ENCODE results near the gene LCT. TPM values are rescaled to one million over a fixed set of nuclear protein-coding genes. Genes with fewer than 3 reads are reported as not detected.

The LCT gene
- total and polyA plus RNA-seq, 2 experiments from 2014 or later, result not detected

DNA sequence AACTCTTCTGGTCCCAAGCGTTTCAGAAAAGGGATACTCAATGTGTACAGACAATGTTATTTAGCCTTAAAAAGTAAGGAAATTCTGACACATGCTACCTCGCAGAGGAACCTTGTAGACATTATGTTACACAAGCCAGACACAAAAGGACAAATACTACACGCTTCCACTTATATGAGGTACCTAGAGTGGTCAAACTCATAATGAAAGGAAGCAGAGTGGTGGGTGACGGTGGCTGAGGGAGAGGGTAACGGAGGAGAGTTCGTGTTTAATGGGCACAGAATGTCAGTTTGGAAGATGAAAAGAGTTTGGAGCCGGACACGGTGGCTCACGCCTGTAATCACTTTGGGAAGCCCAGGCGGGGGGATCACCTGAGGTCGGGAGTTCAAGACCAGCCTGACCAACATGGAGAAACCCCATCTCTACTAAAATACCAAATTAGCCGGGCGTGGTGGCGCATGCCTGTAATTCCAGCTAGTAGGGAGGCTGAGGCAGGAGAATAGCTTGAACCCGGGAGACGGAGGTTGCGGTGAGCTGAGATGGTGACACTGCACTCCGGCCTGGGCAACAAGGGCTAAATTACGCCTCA lies 37.9 kb upstream of the LCT start:
- H3K79me2 ChIP-seq (replicated peaks; ENCODE audit: insufficient read depth), result peaks cover 51% of the 10 kb centered on the region
- no peaks in the 10 kb centered on the region for H3K27me3 ChIP-seq (ENCODE audit: insufficient read depth)
- H3K9me3 Mint-ChIP-seq, result no peaks in the 10 kb centered on the region; the same call in 1 of the 3 replicates
- no peak overlapping the region for H2AFZ ChIP-seq
- H3K4me3 Mint-ChIP-seq, result peak overlapping the region; percentile 92
- TF ChIP-seq, protein P1, sequence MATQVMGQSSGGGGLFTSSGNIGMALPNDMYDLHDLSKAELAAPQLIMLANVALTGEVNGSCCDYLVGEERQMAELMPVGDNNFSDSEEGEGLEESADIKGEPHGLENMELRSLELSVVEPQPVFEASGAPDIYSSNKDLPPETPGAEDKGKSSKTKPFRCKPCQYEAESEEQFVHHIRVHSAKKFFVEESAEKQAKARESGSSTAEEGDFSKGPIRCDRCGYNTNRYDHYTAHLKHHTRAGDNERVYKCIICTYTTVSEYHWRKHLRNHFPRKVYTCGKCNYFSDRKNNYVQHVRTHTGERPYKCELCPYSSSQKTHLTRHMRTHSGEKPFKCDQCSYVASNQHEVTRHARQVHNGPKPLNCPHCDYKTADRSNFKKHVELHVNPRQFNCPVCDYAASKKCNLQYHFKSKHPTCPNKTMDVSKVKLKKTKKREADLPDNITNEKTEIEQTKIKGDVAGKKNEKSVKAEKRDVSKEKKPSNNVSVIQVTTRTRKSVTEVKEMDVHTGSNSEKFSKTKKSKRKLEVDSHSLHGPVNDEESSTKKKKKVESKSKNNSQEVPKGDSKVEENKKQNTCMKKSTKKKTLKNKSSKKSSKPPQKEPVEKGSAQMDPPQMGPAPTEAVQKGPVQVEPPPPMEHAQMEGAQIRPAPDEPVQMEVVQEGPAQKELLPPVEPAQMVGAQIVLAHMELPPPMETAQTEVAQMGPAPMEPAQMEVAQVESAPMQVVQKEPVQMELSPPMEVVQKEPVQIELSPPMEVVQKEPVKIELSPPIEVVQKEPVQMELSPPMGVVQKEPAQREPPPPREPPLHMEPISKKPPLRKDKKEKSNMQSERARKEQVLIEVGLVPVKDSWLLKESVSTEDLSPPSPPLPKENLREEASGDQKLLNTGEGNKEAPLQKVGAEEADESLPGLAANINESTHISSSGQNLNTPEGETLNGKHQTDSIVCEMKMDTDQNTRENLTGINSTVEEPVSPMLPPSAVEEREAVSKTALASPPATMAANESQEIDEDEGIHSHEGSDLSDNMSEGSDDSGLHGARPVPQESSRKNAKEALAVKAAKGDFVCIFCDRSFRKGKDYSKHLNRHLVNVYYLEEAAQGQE (IDR thresholded peaks at IDR 0.05; ENCODE audit: unreplicated experiment), result no peak
- TF ChIP-seq, protein P2, sequence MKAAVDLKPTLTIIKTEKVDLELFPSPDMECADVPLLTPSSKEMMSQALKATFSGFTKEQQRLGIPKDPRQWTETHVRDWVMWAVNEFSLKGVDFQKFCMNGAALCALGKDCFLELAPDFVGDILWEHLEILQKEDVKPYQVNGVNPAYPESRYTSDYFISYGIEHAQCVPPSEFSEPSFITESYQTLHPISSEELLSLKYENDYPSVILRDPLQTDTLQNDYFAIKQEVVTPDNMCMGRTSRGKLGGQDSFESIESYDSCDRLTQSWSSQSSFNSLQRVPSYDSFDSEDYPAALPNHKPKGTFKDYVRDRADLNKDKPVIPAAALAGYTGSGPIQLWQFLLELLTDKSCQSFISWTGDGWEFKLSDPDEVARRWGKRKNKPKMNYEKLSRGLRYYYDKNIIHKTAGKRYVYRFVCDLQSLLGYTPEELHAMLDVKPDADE (IDR thresholded peaks at IDR 0.05), result no peak
- TF ChIP-seq ZNF331 (CRISPR knock-in tag; IDR thresholded peaks at IDR 0.05; ENCODE audit: low read depth) (no peak), POLR2AphosphoS5 (IDR thresholded peaks at IDR 0.05; ENCODE audit: low read depth) (no peak), EZH2phosphoT487 (IDR thresholded peaks at IDR 0.05; ENCODE audit: unreplicated experiment) (no peak), JUNB (IDR thresholded peaks at IDR 0.05; ENCODE audit: unreplicated experiment) (no peak), NANOG (IDR thresholded peaks at IDR 0.05; ENCODE audit: borderline replicate concordance) (no peak), EZH2 (IDR thresholded peaks at IDR 0.05; ENCODE audit: low read depth, unreplicated experiment) (no peak), STAT1 (IDR thresholded peaks at IDR 0.05; ENCODE audit: unreplicated experiment) (no peak), CREB1 (CRISPR knock-in tag; IDR thresholded peaks at IDR 0.05; ENCODE audit: low read depth) (no peak), ZNF114 (CRISPR knock-in tag; IDR thresholded peaks at IDR 0.05) (no peak)
- TF ChIP-seq, protein P3, sequence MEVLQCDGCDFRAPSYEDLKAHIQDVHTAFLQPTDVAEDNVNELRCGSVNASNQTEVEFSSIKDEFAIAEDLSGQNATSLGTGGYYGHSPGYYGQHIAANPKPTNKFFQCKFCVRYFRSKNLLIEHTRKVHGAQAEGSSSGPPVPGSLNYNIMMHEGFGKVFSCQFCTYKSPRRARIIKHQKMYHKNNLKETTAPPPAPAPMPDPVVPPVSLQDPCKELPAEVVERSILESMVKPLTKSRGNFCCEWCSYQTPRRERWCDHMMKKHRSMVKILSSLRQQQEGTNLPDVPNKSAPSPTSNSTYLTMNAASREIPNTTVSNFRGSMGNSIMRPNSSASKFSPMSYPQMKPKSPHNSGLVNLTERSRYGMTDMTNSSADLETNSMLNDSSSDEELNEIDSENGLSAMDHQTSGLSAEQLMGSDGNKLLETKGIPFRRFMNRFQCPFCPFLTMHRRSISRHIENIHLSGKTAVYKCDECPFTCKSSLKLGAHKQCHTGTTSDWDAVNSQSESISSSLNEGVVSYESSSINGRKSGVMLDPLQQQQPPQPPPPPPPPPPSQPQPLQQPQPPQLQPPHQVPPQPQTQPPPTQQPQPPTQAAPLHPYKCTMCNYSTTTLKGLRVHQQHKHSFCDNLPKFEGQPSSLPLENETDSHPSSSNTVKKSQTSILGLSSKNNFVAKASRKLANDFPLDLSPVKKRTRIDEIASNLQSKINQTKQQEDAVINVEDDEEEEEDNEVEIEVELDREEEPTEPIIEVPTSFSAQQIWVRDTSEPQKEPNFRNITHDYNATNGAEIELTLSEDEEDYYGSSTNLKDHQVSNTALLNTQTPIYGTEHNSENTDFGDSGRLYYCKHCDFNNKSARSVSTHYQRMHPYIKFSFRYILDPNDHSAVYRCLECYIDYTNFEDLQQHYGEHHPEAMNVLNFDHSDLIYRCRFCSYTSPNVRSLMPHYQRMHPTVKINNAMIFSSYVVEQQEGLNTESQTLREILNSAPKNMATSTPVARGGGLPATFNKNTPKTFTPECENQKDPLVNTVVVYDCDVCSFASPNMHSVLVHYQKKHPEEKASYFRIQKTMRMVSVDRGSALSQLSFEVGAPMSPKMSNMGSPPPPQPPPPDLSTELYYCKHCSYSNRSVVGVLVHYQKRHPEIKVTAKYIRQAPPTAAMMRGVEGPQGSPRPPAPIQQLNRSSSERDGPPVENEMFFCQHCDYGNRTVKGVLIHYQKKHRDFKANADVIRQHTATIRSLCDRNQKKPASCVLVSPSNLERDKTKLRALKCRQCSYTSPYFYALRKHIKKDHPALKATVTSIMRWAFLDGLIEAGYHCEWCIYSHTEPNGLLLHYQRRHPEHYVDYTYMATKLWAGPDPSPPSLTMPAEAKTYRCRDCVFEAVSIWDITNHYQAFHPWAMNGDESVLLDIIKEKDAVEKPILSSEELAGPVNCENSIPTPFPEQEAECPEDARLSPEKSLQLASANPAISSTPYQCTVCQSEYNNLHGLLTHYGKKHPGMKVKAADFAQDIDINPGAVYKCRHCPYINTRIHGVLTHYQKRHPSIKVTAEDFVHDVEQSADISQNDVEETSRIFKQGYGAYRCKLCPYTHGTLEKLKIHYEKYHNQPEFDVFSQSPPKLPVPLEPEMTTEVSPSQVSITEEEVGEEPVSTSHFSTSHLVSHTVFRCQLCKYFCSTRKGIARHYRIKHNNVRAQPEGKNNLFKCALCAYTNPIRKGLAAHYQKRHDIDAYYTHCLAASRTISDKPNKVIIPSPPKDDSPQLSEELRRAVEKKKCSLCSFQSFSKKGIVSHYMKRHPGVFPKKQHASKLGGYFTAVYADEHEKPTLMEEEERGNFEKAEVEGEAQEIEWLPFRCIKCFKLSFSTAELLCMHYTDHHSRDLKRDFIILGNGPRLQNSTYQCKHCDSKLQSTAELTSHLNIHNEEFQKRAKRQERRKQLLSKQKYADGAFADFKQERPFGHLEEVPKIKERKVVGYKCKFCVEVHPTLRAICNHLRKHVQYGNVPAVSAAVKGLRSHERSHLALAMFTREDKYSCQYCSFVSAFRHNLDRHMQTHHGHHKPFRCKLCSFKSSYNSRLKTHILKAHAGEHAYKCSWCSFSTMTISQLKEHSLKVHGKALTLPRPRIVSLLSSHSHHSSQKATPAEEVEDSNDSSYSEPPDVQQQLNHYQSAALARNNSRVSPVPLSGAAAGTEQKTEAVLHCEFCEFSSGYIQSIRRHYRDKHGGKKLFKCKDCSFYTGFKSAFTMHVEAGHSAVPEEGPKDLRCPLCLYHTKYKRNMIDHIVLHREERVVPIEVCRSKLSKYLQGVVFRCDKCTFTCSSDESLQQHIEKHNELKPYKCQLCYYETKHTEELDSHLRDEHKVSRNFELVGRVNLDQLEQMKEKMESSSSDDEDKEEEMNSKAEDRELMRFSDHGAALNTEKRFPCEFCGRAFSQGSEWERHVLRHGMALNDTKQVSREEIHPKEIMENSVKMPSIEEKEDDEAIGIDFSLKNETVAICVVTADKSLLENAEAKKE (CRISPR knock-in tag; IDR thresholded peaks at IDR 0.05), result no peak
- TF ChIP-seq, protein P4, sequence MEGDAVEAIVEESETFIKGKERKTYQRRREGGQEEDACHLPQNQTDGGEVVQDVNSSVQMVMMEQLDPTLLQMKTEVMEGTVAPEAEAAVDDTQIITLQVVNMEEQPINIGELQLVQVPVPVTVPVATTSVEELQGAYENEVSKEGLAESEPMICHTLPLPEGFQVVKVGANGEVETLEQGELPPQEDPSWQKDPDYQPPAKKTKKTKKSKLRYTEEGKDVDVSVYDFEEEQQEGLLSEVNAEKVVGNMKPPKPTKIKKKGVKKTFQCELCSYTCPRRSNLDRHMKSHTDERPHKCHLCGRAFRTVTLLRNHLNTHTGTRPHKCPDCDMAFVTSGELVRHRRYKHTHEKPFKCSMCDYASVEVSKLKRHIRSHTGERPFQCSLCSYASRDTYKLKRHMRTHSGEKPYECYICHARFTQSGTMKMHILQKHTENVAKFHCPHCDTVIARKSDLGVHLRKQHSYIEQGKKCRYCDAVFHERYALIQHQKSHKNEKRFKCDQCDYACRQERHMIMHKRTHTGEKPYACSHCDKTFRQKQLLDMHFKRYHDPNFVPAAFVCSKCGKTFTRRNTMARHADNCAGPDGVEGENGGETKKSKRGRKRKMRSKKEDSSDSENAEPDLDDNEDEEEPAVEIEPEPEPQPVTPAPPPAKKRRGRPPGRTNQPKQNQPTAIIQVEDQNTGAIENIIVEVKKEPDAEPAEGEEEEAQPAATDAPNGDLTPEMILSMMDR (conservative IDR thresholded peaks at IDR 0.05; ENCODE audit: low read depth in 2 of 2), result no peak
- H3K4me1 ChIP-seq (ENCODE audit: insufficient read depth), result peaks cover 20% of the 10 kb centered on the region
- 0 out of 2 replicates have a peak overlapping the region, but pooled peaks have one; percentile 23 for H3K27ac ChIP-seq (ENCODE audit: low read depth)
- ATAC-seq (no peak), DNase-seq (ENCODE audit: low spot score) (no peak)
- H3K9me2 ChIP-seq (ENCODE audit: insufficient read depth), result no peaks in the 10 kb centered on the region
- no peaks in the 10 kb centered on the region for H3F3A ChIP-seq (replicated peaks; ENCODE audit: low read depth)
- H3K4me2 ChIP-seq, result peak overlapping the region; percentile 88
- peaks cover 50% of the 10 kb centered on the region for H3K36me3 Mint-ChIP-seq (ENCODE audit: low read depth)
- peaks cover 25% of the 10 kb centered on the region; the same call in 1 of the 2 replicates for H4K20me1 ChIP-seq (replicated peaks; ENCODE audit: insufficient read depth)
- peaks cover 11% of the 10 kb centered on the region for H3K27me3 Mint-ChIP-seq (ENCODE audit: insufficient read depth, low read depth, poor library complexity)
- peak overlapping the region; percentile 90 for H3K4me3 ChIP-seq
- H3K4me1 Mint-ChIP-seq, result peaks cover 19% of the 10 kb centered on the region
- no peak overlapping the region for H3K27ac Mint-ChIP-seq
- H3K36me3 ChIP-seq (ENCODE audit: insufficient read depth), result peaks cover 26% of the 10 kb centered on the region

Measured in GM23338 (cell line).